SHP77 (cell line): ENCODE measurements around the gene CAMSAP2.
"Not testable (repeated sequence)": the region's sequence is repeated elsewhere in the genome, so short reads cannot be mapped to it uniquely, and the experiment has no call there.

Source experiments
- DNase-seq, 2 experiments: peaks; one replicate each; lab custom pipeline; 2025; lab: John Stamatoyannopoulos, UW

The CAMSAP2 gene

DNA sequence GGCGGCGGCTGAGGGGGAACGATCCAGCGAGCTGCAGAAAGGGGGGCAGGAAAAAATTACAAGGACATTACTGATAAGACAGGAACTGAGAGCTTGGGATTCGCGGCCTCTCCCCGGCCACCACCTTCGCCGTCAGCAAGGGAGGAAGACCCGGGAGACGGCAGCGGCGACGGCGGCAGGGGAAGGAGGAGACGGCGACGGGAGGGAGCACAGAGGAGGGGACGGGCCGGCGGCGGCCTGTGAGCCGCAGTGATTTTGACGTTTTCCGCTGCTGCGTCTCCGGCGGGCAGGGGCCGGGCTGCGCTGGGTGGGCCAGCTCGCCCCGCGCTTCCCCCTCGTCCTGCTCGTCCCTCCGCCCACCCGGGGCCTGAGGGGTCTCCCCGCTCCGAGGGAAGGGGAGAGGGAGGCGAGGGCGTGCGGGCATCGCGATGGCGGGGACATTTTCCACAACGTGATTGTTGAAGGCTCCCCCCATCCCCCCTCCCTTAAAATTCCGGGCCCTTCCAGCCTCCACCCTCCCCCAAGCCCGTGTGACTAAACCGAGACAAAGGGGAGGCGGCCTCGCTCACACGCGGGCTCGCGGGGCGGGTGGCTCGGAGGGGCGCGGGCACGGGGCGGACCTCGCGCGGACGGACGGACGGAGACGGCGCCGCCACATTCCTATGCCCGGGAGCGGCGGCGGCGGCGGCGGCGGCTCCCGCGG lies 407 bp downstream of the CAMSAP2 start:
- peak; percentile 52 to 65 for DNase-seq

DNA sequence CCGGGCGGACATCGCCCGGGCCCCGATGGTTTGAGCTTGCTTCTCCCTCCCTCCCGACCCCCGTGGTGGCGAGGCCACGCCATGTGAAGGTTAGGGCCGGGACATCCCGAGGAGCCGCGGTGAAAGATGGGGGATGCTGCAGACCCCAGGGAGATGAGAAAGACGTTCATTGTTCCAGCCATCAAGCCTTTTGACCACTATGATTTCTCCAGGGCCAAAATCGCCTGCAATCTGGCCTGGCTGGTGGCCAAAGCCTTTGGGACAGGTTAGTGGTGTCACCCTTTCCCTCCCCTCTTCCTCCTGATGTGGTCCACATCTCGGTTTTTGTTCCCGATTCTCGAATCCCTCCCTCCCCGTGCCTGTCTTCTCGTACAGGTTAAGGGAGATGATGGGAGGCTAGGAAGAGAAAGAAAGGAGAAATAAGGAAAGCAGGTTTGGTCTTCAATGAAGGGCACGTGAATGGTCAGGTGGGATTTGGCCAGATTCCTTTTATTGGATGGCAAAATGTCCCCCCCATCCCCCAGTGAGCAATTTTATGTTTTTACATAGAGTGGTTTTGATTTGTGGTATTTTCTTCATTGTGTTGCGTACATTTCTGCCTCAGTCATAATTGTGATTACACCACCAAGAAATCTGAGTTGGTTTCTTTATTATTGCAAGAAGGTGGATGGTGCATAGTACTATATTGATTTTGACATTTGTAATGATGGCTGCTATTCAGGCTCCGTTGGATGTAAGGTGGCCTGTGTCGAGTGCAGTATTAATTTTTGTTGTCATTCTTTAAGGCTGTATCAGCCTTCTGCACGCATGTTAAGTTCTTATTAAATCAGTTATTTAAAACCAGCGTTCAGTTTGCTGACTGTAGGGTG lies 1.2 kb downstream of the CAMSAP2 start:
- DNase-seq: peak in 1 of 2 experiments; percentile 16

DNA sequence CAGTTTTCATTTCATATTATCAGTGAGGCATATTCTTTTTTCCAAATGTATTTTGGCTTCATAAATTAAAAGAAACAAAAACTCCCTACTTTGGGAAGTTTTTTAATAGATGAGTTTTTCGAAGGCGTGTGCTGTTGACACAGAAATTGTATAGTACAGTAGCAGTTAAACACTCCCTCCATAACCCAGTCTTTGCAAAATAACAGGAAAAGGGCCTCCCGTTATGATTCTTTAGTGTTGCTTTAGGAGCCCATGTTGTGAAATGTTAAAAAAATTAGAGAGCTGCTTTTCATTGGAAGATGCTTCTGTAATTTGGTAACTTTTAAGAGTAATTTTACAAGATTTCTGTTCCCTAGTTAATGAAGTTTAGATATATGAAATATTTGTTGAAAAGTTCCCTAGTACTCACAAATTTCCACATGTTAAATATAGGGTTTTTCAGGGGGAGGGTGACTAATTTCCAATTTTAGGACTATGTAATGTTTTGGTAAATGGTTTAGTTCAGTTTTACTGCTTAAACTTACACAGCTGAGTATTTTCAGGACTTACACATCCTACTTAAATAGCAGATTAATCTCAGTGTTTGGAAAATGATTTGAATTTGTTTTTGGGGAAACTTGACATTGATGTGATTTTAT lies 2.0 kb downstream of the CAMSAP2 start:
- no peak for DNase-seq

DNA sequence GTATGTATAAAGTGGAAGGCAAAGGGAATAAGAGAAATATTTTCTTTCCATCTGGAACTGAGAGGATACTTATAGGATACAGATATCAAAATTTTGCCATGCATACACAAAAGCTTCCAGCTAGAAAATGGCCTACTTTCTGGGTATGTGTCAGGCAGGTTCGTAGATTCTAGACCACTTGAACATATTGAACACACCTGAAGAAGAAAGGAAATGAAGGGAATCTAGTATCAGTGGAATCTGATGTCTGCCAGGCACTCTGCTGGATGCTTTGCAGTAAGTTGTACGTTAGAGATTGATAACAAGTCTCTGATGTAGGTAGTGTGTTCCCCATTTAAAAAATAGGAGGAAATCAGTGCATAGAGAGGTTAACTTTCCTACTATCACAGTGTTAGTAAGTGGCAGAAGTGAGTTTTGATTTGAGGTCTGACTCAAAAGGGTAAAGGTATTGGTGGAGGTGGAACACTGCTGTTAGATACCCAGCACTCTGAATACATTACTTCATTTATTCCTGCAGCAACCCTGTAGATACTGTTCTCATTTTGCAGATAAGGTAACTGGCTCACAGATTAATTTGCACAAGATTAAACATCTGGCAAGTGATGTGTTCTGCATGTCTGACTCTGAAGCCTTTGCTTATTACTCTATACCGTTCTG lies 3.0 kb downstream of the CAMSAP2 start:
- DNase-seq: no peak

DNA sequence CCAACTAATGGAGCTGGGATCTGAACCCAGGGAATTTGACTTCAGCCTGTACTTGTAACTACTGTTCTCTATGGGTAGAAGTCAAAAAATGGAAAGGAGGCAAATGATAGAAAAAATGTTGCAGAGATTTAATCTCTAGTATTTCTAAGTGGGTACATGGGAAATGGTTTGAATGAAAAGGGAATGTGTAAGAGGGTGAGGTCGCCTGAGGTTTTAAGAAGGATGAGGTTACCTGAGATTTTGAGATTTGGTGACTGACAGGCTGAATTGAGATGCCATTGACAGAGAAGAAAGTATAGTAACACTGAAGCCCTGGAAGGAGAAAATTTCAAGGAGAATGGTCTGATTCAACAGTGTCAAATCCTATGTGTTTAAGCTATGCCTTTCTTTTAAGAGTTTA lies 5.5 kb downstream of the CAMSAP2 start:
- no peak for DNase-seq

DNA sequence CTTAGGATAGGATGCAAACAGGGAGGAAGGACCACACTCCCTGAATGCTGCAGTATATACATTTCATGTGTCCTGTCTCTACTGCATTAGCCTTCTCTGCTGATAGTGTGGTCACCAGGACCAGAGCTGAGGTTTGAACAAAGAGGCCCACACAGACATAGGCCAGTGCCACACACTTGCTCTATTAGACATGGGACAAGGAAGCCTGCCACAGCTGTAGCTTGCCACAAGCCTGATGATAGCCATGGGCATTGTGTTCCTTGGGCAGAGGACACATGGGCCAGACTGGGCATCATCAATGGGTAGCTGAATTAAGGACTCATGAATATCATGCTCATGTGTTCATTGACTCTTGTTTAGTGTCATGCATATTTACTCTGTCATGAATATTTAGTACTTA lies 10.4 kb downstream of the CAMSAP2 start:
- DNase-seq: no peak

DNA sequence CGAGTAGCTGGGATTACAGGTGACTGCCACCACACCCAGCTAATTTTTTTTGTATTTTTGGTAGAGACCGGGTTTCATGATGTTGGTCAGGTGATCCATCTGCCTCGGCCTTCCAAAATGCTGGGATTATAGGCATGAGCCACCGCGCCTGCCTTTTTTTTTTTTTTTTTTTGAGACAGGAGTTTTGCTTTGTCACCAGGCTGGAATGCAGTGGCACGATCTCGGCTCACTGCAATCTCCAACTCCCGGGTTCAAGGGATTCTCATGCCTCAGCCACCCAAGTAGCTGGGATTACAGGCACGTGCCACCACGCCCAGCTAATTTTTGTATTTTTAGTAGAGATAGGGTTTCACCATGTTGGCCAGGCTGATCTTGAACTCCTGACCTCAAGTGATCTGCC lies 12.1 kb downstream of the CAMSAP2 start:
- DNase-seq: not testable (repeated sequence)

DNA sequence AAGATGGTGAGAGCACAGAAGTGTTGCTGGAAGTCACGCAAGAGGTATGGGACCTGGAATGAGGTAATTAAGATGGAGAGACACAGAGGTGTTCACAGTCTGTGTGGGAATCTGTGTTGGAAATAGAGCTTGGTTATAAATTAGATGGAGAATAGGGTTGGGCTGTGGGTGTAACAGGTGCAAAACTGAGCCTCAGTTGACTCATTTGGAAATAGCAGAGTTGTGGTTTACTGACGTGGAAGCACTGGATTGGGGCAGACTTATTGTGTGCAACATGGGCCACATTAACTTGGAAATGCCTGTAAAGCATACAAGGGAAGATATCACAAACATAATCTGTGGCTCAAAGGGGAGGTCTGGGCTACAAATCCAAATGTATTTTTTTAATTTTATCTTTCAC lies 13.0 kb downstream of the CAMSAP2 start:
- no peak for DNase-seq

DNA sequence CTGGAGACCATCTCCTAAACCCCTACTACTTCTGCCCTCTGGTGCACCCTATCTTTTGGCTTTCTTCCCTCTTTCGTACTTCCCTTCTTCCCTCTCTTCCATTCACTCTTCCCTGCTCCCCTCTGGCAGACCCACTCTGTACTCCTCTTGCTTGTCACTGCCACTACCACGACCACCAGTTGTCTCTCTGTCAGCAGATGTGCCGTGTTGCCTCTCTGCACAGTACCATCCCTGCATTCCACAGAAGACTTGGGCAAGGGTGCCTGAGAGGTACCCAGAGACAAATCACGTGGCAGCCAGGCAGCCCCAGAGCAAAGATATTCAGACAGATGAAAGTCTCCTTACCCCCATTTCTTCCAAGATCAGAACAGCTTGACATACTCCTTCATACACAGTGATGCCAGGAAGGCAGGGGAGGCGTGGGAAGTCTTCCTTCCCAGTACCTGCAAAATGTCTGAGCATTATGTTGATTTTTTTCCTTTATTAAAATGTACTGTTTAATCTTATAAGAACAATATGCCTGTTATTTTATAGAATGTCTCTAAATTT lies 15.0 kb downstream of the CAMSAP2 start:
- DNase-seq: no peak

DNA sequence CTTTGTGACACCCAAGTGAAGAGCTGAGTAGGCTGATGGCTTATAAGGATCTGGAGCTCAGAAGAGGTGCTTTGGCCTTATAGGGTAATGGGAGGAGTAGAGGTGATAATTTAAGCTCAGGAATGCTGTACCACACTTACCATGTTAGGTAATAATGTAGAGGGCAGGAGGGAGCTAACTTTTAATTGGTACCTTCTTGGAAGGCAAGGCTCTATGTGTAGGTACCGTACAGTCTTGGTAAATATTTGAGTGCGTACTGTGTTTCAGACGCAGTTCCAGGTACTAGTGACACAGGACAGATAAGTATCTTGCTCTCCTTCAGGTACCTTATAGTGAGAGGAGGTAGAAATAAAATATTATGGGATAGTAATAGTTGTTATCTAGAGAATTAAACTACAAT lies 16.8 kb downstream of the CAMSAP2 start:
- no peak for DNase-seq

DNA sequence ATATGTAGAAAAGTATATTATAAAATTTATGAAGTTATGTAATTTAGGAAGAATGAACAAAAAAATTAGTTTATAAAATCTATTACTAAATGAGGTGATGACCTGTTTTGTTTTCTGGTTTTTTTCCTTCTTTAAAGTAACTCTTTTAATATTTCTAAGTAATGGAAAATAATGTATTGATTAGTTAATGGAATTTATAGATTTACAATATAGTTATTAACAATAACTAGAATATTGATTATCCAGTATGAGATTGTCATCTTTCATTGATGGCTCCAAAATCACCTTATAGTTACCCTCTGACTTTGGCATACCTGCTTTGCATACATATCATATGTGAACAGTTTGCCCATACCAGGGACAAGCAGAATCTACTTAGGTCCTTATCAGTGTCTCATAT lies 23.4 kb downstream of the CAMSAP2 start:
- DNase-seq: no peak

DNA sequence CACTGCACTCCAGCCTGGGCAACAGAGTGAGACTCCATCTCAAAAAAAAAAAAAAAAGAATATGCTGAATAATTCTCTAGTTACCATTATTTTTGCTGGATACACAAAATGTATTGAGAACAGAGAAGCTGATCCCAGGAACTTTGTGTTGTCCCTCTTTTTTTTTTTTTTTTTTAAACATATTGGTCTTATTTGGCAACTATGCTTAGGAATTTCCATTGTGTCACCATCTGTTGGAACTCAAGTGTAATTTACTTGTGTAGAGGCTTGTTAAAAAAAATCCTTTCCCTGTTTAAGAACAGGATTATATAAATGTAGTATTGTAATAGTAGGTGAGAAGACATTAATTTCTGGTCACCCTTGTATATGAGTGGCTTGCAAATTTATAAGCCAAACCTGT lies 28.6 kb downstream of the CAMSAP2 start:
- DNase-seq: no peak

DNA sequence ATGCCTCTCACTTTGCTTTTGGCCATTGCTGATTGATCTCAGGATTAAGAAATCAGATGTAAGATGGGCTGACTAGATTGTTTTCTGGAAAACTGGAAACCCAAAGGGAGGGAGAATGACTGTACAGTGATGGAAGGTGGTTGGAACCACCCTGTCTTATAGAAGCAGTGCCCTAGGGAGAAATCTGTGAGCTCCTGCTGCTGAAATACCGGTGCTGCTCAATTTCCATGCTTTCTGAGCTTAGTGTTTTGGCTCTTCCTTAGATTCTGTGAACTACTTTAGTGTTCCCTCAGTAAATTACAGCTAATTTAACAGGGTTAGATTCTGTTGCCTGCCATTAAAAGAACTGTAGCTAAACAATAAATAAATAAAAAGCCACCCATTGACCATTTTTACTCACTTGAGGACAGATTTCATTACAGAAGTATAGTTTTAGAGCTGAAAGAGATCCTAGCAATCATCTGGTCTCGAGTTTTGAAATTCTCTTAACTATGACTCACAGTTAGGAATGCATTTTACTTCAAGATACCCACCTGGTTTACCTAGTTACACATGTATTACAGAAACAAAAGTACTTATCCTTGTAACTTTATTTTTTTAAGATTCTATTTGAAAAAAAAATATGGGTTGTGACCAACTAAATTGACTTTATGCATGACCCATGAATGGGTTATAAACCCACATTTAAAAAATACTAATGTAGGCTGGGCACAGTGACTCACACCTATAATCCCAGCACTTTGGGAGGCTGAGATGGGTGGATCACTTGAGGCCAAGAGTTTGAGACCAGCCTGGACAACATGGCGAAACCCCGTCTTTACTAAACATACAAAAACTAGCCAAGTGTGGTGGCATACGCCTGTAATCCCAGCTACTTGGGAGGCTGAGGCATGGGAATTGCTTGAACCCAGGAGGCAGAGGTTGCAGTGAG lies 33.2 kb downstream of the CAMSAP2 start:
- no peak for DNase-seq

DNA sequence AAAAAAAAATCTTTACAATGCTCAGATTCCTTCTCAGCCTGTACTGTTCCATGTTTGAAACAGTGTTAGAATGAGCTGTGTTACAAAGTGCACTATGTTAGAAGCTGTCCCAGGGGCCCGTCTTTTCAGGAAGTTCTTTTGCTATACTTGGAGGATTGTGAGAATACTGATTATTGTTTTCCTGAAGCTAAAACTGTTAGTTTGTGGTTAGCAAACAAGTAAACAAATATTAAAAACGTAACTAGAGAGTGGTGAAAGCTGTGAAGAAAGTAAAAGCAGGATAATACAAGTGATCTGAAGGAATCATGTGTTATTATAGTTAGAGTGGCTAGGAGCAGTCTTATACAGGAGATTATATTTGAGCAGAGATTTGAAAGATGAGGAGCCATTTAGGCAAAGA lies 35.6 kb downstream of the CAMSAP2 start:
- no peak for DNase-seq

DNA sequence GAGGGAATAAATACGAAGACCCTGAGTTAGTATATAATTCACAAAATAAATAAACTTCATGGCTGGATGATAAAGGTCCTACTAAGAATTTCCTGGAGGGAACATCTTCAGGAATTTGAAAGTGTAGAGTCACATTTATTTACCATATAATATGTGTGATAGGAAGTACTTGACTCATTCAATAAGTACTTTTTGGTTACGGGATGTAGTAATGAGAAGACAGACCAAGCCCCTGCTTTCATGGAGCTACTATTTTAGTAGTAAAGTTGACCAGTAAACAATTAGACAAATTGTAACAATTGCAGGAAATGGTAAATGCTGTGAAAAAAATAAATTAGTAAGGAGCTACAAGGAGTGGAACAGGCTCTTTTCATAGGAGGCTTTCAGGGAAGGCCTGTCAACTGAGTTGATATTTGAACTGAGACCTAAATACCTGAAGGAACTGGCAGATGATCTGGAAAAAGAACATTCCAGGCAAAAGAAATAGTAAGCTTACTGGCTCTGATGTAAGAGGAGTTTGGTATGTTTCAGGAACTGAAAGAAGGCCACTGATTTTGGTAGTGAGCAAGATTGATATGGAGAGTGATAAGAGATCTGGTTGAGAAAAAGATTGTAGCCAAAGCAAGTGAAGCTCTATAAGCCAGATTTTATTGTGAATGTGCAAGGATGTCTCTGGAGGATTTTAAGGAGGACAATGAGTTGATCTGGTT lies 36.2 kb downstream of the CAMSAP2 start:
- DNase-seq: no peak

DNA sequence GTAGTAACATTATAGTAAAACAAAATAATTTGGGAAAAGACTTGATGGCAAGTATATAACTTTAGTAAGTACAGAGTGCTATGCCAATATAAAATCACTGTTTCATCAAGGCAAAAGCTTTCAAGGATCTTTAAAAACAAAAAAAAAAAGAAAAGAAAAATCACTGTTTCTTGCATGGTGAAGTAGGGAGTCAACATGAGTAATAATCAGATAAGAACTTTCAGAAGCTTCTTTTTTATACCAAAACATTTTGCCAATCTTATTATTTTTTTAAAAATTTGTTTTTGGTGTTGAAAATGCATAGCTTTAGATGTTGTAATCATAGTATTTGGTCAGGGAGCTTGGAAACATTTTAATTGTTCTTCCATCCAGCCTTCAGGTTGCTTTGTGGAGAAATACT lies 37.2 kb downstream of the CAMSAP2 start:
- DNase-seq: no peak

DNA sequence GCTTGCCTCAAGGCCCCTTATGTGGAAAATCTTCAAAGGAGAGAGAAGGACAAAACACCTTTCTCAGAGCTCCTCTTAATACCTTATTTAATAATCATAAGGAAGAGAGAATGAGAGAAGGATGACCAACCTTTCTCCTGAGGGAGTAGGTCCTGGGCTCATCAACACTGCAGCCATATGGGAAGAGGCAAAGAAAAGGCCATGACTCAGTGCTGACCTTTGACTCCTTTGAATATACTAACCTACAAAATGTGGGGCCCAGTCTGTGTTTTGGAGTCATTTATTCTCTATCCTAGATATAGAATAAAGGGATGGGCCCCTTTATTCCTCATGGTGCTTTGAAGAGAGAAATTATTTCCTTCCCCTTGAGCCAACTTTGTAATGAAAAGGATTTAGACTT lies 38.3 kb downstream of the CAMSAP2 start:
- DNase-seq: no peak

DNA sequence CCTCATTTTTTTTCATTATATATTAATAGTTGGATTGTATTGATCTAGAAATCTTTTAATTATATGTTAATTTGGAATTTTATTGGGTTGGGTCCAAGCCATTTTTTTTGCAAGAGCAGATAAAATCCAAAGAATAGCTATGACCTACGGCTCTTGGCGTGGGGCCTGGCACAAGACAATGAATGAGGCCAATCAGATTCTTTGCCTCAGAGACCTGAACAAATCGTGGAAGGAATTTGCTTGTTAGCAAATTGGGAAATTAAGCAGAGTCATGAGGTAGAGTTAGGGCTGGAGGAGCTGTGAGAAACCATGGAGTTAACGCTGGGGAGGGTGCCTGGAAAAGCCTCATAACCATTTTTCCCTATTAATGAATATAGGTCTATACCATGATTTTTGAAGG lies 40.1 kb downstream of the CAMSAP2 start:
- no peak for DNase-seq

DNA sequence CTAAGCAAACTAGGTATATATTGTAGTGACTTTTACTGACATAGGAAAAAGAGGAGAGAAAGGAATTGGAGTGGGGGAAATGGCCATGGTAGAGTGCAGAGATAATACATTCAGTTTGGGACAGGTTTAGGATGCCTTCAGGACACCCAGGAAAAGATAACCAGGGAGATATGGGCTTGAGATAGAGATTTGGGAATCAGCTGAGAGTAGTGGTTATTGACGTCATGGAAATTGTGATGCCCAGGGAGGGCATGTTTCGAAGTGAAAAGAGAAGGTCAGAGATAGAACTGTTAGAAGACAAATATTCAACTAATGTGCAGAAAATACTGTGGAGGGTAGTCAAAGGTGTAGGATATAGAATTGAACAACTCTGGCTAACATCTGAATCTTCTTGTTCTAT lies 40.6 kb downstream of the CAMSAP2 start:
- no peak for DNase-seq
